GM10266 (cell line): ENCODE data around the gene RRP36.
"Not testable (repeated sequence)": the region's sequence is repeated elsewhere in the genome, so short reads cannot be mapped to it uniquely, and the experiment has no call there.

Experiments used
- DNase-seq: peaks from one replicate; pipeline ENCODE4 v3.0.0; 2012; ENCODE audit errors: extremely low spot score
- CTCF ChIP-seq: IDR thresholded peaks from 2 replicates; pipeline ENCODE4 v1.5.1; 2012; ENCODE audit warnings: mild to moderate bottlenecking, low read depth; ENCODE audit not compliant: control insufficient read depth, insufficient read depth; ENCODE audit errors: missing control alignments

RRP36 gene

GRCh38 chr6:43037706-43038105 lies 16.3 kb downstream of the RRP36 start:
- no peak for DNase-seq
- TF ChIP-seq CTCF: no peak

GRCh38 chr6:43038727-43039126 lies 17.3 kb downstream of the RRP36 start:
- TF ChIP-seq CTCF: no peak
- no peak for DNase-seq

- no peak for DNase-seq
- no peak for TF ChIP-seq CTCF
Observed at GRCh38 chr6:43040542-43041257, 19.3 kb downstream of the RRP36 start.

GRCh38 chr6:43041475-43041874 lies 20.1 kb downstream of the RRP36 start:
- DNase-seq: not testable (repeated sequence)

- TF ChIP-seq CTCF: no peak
- DNase-seq: no peak
Observed at GRCh38 chr6:43043310-43043709, 21.9 kb downstream of the RRP36 start.

GRCh38 chr6:43045371-43045930 lies 24.0 kb downstream of the RRP36 start:
- TF ChIP-seq CTCF: no peak
- no peak for DNase-seq

- DNase-seq: no peak
Observed at GRCh38 chr6:43047998-43048397, 26.6 kb downstream of the RRP36 start.

More at GRCh38 chr6:43047998-43048397, 26.6 kb downstream of the RRP36 start:
- TF ChIP-seq CTCF: no peak
